ENCODE data around the gene CAMK2G.

Gene CAMK2G

GRCh38 chr10:73859428-73859783, 14.9 kb downstream of the CAMK2G start:
- no peak for TF ChIP-seq POLR2AphosphoS5 (IDR thresholded peaks at IDR 0.05; ENCODE audit: low read depth, low read length)
- no peak for TF ChIP-seq FOXP2 (optimal IDR thresholded peaks at IDR 0.05; ENCODE audit: borderline replicate concordance, extremely low read depth, extremely low read length, insufficient read depth)
- TF ChIP-seq REST (IDR thresholded peaks at IDR 0.05; ENCODE audit: insufficient read depth in 1 of 2, low read depth in 2 of 2, low read length in 2 of 2): no peak
- TF ChIP-seq SIN3A (IDR thresholded peaks at IDR 0.05; ENCODE audit: borderline replicate concordance, insufficient read depth, low read length): no peak
- TF ChIP-seq TAF1 (IDR thresholded peaks at IDR 0.05; ENCODE audit: borderline replicate concordance, insufficient read depth, low read length): no peak

GRCh38 chr10:73858750-73859427, 15.5 kb downstream of the CAMK2G start:
- TF ChIP-seq REST (IDR thresholded peaks at IDR 0.05; ENCODE audit: insufficient read depth in 1 of 2, low read depth in 2 of 2, low read length in 2 of 2): no peak
- no peak for TF ChIP-seq TAF1 (IDR thresholded peaks at IDR 0.05; ENCODE audit: borderline replicate concordance, insufficient read depth, low read length)

- TF ChIP-seq POLR2AphosphoS5 (IDR thresholded peaks at IDR 0.05; ENCODE audit: low read depth, low read length) (no peak), REST (IDR thresholded peaks at IDR 0.05; ENCODE audit: insufficient read depth in 1 of 2, low read depth in 2 of 2, low read length in 2 of 2) (no peak), SIN3A (IDR thresholded peaks at IDR 0.05; ENCODE audit: borderline replicate concordance, insufficient read depth, low read length) (no peak), TAF1 (IDR thresholded peaks at IDR 0.05; ENCODE audit: borderline replicate concordance, insufficient read depth, low read length) (no peak), FOXP2 (optimal IDR thresholded peaks at IDR 0.05; ENCODE audit: borderline replicate concordance, extremely low read depth, extremely low read length, insufficient read depth) (no peak)
Measured at GRCh38 chr10:73858013-73858708, 16.2 kb downstream of the CAMK2G start.

GRCh38 chr10:73857446-73857845, 16.9 kb downstream of the CAMK2G start:
- TF ChIP-seq FOXP2 (optimal IDR thresholded peaks at IDR 0.05; ENCODE audit: borderline replicate concordance, extremely low read depth, extremely low read length, insufficient read depth) (no peak), POLR2AphosphoS5 (IDR thresholded peaks at IDR 0.05; ENCODE audit: low read depth, low read length) (no peak), REST (IDR thresholded peaks at IDR 0.05; ENCODE audit: insufficient read depth in 1 of 2, low read depth in 2 of 2, low read length in 2 of 2) (no peak), TAF1 (IDR thresholded peaks at IDR 0.05; ENCODE audit: borderline replicate concordance, insufficient read depth, low read length) (no peak), SIN3A (IDR thresholded peaks at IDR 0.05; ENCODE audit: borderline replicate concordance, insufficient read depth, low read length) (no peak)
